Kidney glomerular epithelial cell (primary cell): ENCODE measurements around the gene MYF5.

Experiments
- DNase-seq: peaks from one replicate; lab custom pipeline; 2025; lab: John Stamatoyannopoulos, UW

MYF5 gene

GRCh38 chr12:80766210-80766609 lies 49.5 kb downstream of the MYF5 start:
- DNase-seq: no peak

GRCh38 chr12:80766897-80767296 lies 50.2 kb downstream of the MYF5 start:
- no peak for DNase-seq
